CD14-positive monocyte (primary cell): Measurements from ENCODE around the gene MAP1LC3C. TPM values are rescaled to one million over a fixed set of nuclear protein-coding genes. Genes with fewer than 3 reads are reported as not detected.

Experiments
- DNase-seq, 3 donors: peaks; one replicate each; pipeline ENCODE4 v3.0.0-alpha.2; 2011 to 2022
- H2AFZ ChIP-seq: 2 replicates; pipeline ENCODE4 v1.6.0; 2012; ENCODE audit warnings: mild to moderate bottlenecking, low read depth, low read length, inconsistent platforms; ENCODE audit not compliant: insufficient read depth, poor library complexity, severe bottlenecking
- H3K27ac ChIP-seq, 2 donors: 1 replicate in 1 of 2; 2 replicates in 1 of 2; pipeline ENCODE4 v1.5.1; 2012 to 2013; ENCODE audit warnings: low read length in 2 of 2, control low read depth in 1 of 2, inconsistent platforms in 1 of 2, low read depth in 1 of 2, mild to moderate bottlenecking in 1 of 2
- H3K27me3 ChIP-seq, 2 donors: one replicate each; pipeline versions ENCODE4 v1.6.0 to v1.6.1; 2011 to 2013; ENCODE audit warnings: low read length in 2 of 2; ENCODE audit not compliant: control insufficient read depth in 2 of 2, insufficient read depth in 2 of 2
- H3K36me3 ChIP-seq, 2 donors: replicated peaks in 1 of 2; 1 replicate in 1 of 2; 2 replicates in 1 of 2; pipeline versions ENCODE4 v1.5.1 to v1.6.1; 2012 to 2013; ENCODE audit warnings: low read length in 2 of 2, control low read depth in 1 of 2, inconsistent platforms in 1 of 2, mild to moderate bottlenecking in 1 of 2; ENCODE audit not compliant: insufficient read depth in 2 of 2, control insufficient read depth in 1 of 2
- H3K4me1 ChIP-seq, 2 donors: 1 replicate in 1 of 2; 2 replicates in 1 of 2; pipeline versions ENCODE4 v1.5.1 to v1.6.1; 2012 to 2013; ENCODE audit warnings: low read length in 2 of 2, control low read depth in 1 of 2, inconsistent platforms in 1 of 2, mild to moderate bottlenecking in 1 of 2, moderate library complexity in 1 of 2; ENCODE audit not compliant: insufficient read depth in 2 of 2, control insufficient read depth in 1 of 2
- H3K4me2 ChIP-seq: replicated peaks from 2 replicates; pipeline ENCODE3; 2012; ENCODE audit warnings: low read length, moderate library complexity, mild to moderate bottlenecking; ENCODE audit not compliant: poor library complexity, severe bottlenecking; ENCODE audit errors: extremely low read depth
- H3K4me3 ChIP-seq, 3 experiments: fragments of 200-600 bp in 1 of 3; sonication (generic) in 1 of 3; replicated peaks in 1 of 3; 1 replicate in 2 of 3; 2 replicates in 1 of 3; pipeline ENCODE4 v1.5.1; 2011 to 2013; ENCODE audit warnings: low read length in 3 of 3, mild to moderate bottlenecking in 3 of 3, control low read depth in 2 of 3, low read depth in 2 of 3, inconsistent platforms in 1 of 3, moderate library complexity in 1 of 3
- H3K79me2 ChIP-seq: 2 replicates; pipeline ENCODE4 v1.6.0; 2012; ENCODE audit warnings: mild to moderate bottlenecking, control low read depth, inconsistent platforms, low read length, moderate library complexity; ENCODE audit not compliant: insufficient read depth
- H3K9ac ChIP-seq: 2 replicates; pipeline ENCODE4 v1.6.0; 2017; ENCODE audit warnings: low read length, mild to moderate bottlenecking; ENCODE audit not compliant: insufficient read depth, poor library complexity, severe bottlenecking
- H3K9me3 ChIP-seq, 2 donors: replicated peaks in 1 of 2; 1 replicate in 1 of 2; 2 replicates in 1 of 2; pipeline versions ENCODE4 v1.5.1 to v1.6.1; 2012 to 2013; ENCODE audit warnings: low read length in 2 of 2, control low read depth in 1 of 2; ENCODE audit not compliant: control insufficient read depth in 1 of 2, insufficient read depth in 1 of 2
- H4K20me1 ChIP-seq: 2 replicates; pipeline ENCODE4 v1.6.0; 2012; ENCODE audit warnings: mild to moderate bottlenecking, low read length, control low read depth, moderate library complexity; ENCODE audit not compliant: insufficient read depth
- H3K27ac Mint-ChIP-seq, 7 donors: one replicate each; pipeline ENCODE4 v1.8.0; 2020; ENCODE audit warnings: mild to moderate bottlenecking in 7 of 7, mixed read lengths in 7 of 7, moderate library complexity in 6 of 7, inconsistent platforms in 2 of 7
- H3K27me3 Mint-ChIP-seq, 3 donors: one replicate each; pipeline ENCODE4 v1.8.0; 2021 to 2022; ENCODE audit warnings: low read depth in 3 of 3, mild to moderate bottlenecking in 3 of 3, mixed read lengths in 3 of 3, moderate library complexity in 3 of 3, inconsistent platforms in 1 of 3
- H3K36me3 Mint-ChIP-seq, 2 donors: one replicate each; pipeline ENCODE4 v1.8.0; 2020; ENCODE audit warnings: mixed read lengths in 2 of 2, inconsistent platforms in 1 of 2, mild to moderate bottlenecking in 1 of 2
- H3K4me1 Mint-ChIP-seq: one replicate; pipeline ENCODE4 v1.8.0; 2020; ENCODE audit warnings: mild to moderate bottlenecking, mixed read lengths
- H3K4me3 Mint-ChIP-seq, 2 donors: one replicate each; pipeline ENCODE4 v1.8.0; 2020; ENCODE audit warnings: mild to moderate bottlenecking in 2 of 2, mixed read lengths in 2 of 2, moderate library complexity in 1 of 2
- H3K9me3 Mint-ChIP-seq, 7 donors: one replicate each; pipeline ENCODE4 v1.8.0; 2020 to 2022; ENCODE audit warnings: mixed read lengths in 7 of 7, mild to moderate bottlenecking in 6 of 7, moderate library complexity in 6 of 7, inconsistent platforms in 2 of 7
- WGBS: methylation state at CpG from one replicate; pipeline ENCODE4 v1.1.5; 2013; ENCODE audit warnings: missing lambda C conversion rate; ENCODE audit not compliant: insufficient coverage; 5-methylcytosine and 5-hydroxymethylcytosine counted together
- intact Hi-C, 2 donors: fragments of 100-400 bp; cut with micrococcal nuclease; formaldehyde crosslinking; loops; one replicate each; pipeline versions ENCODE4 v1.15.0 to v1.15.1; 2023
- polyA plus RNA-seq, 3 donors: library from polyadenylated mRNA; depleted of rRNA in 1 of 3; unstranded in 2 of 3; stranded (reverse) in 1 of 3; fragments of 300-500 nt in 2 of 3; fragments of >200 nt in 1 of 3; fragmentation: Illumina TruSeq in 2 of 3; gene quantifications; 1 replicate in 2 of 3; 2 replicates in 1 of 3; pipeline ENCODE4 v1.2.3, GENCODE V29; 2012 to 2021
- TF ChIP-seq, protein P1 (sequence below): fragments of 200-600 bp; IDR thresholded peaks from one replicate; pipeline ENCODE4 v1.8.0; 2022; ENCODE audit warnings: antibody characterized with exemption, mild to moderate bottlenecking

Gene MAP1LC3C
- polyA plus RNA-seq, 3 donors = 0.07 TPM; not detected in 2

DNA sequence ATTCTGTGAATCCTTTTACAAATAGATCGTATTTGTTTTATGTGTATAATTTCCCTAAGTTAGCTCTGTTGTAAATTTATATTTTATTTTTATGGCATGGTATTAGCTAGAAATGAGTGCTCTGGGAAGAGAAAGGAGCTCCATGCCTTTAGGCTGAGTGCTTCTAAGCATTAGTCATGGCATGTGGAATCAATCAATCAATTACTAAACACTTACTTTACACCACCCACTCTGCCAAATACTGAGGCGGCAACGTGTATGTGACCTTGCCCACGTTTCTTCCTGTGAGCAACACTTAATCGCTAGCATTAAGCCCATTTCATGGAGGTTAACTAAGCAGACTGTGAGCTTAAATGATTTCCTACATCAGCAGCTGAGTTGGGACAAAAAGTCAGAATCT, 48.5 kb downstream of the MAP1LC3C start:
- WGBS = 81% methylated on average over 4 of the region's 5 CpGs
- no peak overlapping the region for H2AFZ ChIP-seq
- no peak overlapping the region for H3K4me2 ChIP-seq
- no peaks in the 10 kb centered on the region for H3K27me3 ChIP-seq
- TF ChIP-seq, protein P1, sequence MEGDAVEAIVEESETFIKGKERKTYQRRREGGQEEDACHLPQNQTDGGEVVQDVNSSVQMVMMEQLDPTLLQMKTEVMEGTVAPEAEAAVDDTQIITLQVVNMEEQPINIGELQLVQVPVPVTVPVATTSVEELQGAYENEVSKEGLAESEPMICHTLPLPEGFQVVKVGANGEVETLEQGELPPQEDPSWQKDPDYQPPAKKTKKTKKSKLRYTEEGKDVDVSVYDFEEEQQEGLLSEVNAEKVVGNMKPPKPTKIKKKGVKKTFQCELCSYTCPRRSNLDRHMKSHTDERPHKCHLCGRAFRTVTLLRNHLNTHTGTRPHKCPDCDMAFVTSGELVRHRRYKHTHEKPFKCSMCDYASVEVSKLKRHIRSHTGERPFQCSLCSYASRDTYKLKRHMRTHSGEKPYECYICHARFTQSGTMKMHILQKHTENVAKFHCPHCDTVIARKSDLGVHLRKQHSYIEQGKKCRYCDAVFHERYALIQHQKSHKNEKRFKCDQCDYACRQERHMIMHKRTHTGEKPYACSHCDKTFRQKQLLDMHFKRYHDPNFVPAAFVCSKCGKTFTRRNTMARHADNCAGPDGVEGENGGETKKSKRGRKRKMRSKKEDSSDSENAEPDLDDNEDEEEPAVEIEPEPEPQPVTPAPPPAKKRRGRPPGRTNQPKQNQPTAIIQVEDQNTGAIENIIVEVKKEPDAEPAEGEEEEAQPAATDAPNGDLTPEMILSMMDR = no peak
- H3K27ac ChIP-seq = no peak overlapping the region
- H4K20me1 ChIP-seq = no peaks in the 10 kb centered on the region
- H3K4me3 ChIP-seq = no peak overlapping the region
- Mint-ChIP-seq H3K4me3 (no peak overlapping the region), H3K27ac (no peak overlapping the region), H3K9me3 (peaks cover 0 to 2% (median 0%) of the 10 kb centered on the region in 7 donors), H3K4me1 (no peaks in the 10 kb centered on the region), H3K36me3 (no peaks in the 10 kb centered on the region), H3K27me3 (peaks cover 1 to 6% (median 3%) of the 10 kb centered on the region in 3 donors)
- no peak for DNase-seq
- H3K9me3 ChIP-seq = no peaks in the 10 kb centered on the region
- no peaks in the 10 kb centered on the region for H3K4me1 ChIP-seq
- no peak overlapping the region for H3K9ac ChIP-seq
- H3K36me3 ChIP-seq = no peaks in the 10 kb centered on the region
- intact Hi-C loops = no loop called here
- H3K79me2 ChIP-seq = no peaks in the 10 kb centered on the region

DNA sequence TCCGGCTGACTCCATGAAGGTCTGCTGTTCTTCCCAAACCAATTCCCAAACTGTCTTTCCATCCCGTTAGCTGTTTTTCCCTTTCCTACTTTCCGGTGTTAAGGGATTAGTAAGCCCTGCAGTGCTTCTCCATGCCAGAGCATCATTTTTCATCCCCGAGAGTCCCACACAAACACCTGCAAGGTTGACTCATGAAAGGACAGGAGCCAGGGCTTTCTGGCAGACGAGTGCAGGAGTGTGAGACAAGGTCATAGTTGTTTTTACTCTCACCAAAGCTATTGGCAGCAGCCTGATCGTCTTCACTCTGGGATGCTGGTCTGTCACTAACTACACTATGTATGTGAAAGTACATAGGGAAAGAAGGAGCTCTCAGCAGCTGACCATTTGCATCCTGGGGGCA, 51.5 kb downstream of the MAP1LC3C start:
- Histone ChIP-seq H4K20me1 (no peaks in the 10 kb centered on the region), H3K27me3 (no peaks in the 10 kb centered on the region), H3K4me3 (no peak overlapping the region), H2AFZ (no peak overlapping the region), H3K36me3 (no peaks in the 10 kb centered on the region), H3K9me3 (no peaks in the 10 kb centered on the region), H3K4me2 (no peak overlapping the region), H3K9ac (no peak overlapping the region), H3K27ac (no peak overlapping the region), H3K4me1 (no peaks in the 10 kb centered on the region), H3K79me2 (no peaks in the 10 kb centered on the region)
- Mint-ChIP-seq H3K27ac (no peak overlapping the region), H3K27me3 (peaks cover 0 to 4% (median 0%) of the 10 kb centered on the region in 3 donors), H3K4me1 (no peaks in the 10 kb centered on the region), H3K9me3 (peaks cover 0 to 3% (median 0%) of the 10 kb centered on the region in 7 donors), H3K4me3 (no peak overlapping the region), H3K36me3 (no peaks in the 10 kb centered on the region)
- TF ChIP-seq, protein P1 = no peak
- WGBS = 100% methylated on average over 3 of the region's 6 CpGs
- intact Hi-C loops = no loop called here
- no peak for DNase-seq

Other genes with a start within 250 kb of the MAP1LC3C start
- under 1 TPM in 2 of 3 donors, not detected in 1; 0.16 to 0.26 TPM for gene EXO1, start 150.9 kb downstream of the MAP1LC3C start, polyA plus RNA-seq
- not detected for gene BECN2, start 41.3 kb downstream of the MAP1LC3C start, polyA plus RNA-seq